Smooth muscle cell (in vitro differentiated cells): ENCODE measurements around the gene UTS2. TPM values are rescaled to one million over a fixed set of nuclear protein-coding genes. Genes with fewer than 3 reads are reported as not detected.

Experiments
- DNase-seq: peaks from one replicate; lab custom pipeline; 2025; ENCODE audit not compliant: unreplicated experiment; lab: John Stamatoyannopoulos, UW
- H2AFZ ChIP-seq: fragments of 200-600 bp; sonication (generic); 2 replicates; pipeline ENCODE4 v1.6.0; 2016; ENCODE audit warnings: antibody characterized with exemption, low read depth, mild to moderate bottlenecking
- H3F3A ChIP-seq: fragments of 200-600 bp; sonication (generic); 2 replicates; pipeline ENCODE4 v1.6.0; 2017; ENCODE audit warnings: antibody characterized with exemption, low read depth
- H3K27ac ChIP-seq: fragments of 200-600 bp; sonication (generic); 2 replicates; pipeline ENCODE4 v1.5.1; 2016; ENCODE audit warnings: low read depth, mild to moderate bottlenecking
- H3K27me3 ChIP-seq: fragments of 200-600 bp; sonication (generic); 2 replicates; pipeline ENCODE4 v1.6.1; 2016; ENCODE audit warnings: low read depth, mild to moderate bottlenecking
- H3K36me3 ChIP-seq: fragments of 200-600 bp; sonication (generic); 2 replicates; pipeline ENCODE4 v1.5.1; 2016; ENCODE audit warnings: low read depth
- H3K4me1 ChIP-seq: fragments of 200-600 bp; sonication (generic); 2 replicates; pipeline ENCODE4 v1.5.1; 2016; ENCODE audit warnings: low read depth
- H3K4me2 ChIP-seq: fragments of 200-600 bp; sonication (generic); 2 replicates; pipeline ENCODE4 v1.6.0; 2016; ENCODE audit warnings: mild to moderate bottlenecking
- H3K4me3 ChIP-seq: fragments of 200-600 bp; sonication (generic); 2 replicates; pipeline ENCODE4 v1.5.1; 2016; ENCODE audit warnings: mild to moderate bottlenecking
- H3K79me2 ChIP-seq: fragments of 200-600 bp; sonication (generic); 2 replicates; pipeline ENCODE4 v1.6.0; 2016; ENCODE audit warnings: low read depth, mild to moderate bottlenecking
- H3K9ac ChIP-seq: fragments of 200-600 bp; sonication (generic); 2 replicates; pipeline ENCODE4 v1.6.0; 2016; ENCODE audit warnings: low read depth
- H3K9me3 ChIP-seq: fragments of 200-600 bp; sonication (generic); replicated peaks from 2 replicates; pipeline ENCODE4 v1.5.1; 2016; ENCODE audit warnings: low read depth
- H4K20me1 ChIP-seq: fragments of 200-600 bp; sonication (generic); 2 replicates; pipeline ENCODE4 v1.6.0; 2016; ENCODE audit warnings: low read depth
- CTCF ChIP-seq: fragments of 200-600 bp; sonication (generic); IDR thresholded peaks from 2 replicates; pipeline ENCODE4 v1.5.1; 2017; ENCODE audit warnings: borderline replicate concordance, mild to moderate bottlenecking, antibody characterized with exemption; ENCODE audit not compliant: insufficient read depth, poor library complexity, severe bottlenecking
- WGBS: methylation state at CpG from one replicate; pipeline ENCODE4 v1.1.7; 2016; ENCODE audit warnings: low lambda C conversion rate; 5-methylcytosine and 5-hydroxymethylcytosine counted together
- polyA plus RNA-seq: library from polyadenylated mRNA; unstranded; fragments of >200 nt; fragmentation: Nextera tagmentation; extraction: Ambion mirVana; gene quantifications from 2 replicates; pipeline ENCODE4 v1.2.1, GENCODE V29; 2016
- total RNA-seq: library from RNA; depleted of rRNA; stranded (reverse); fragments of >200 nt; gene quantifications from 2 replicates; pipeline ENCODE4 v1.2.3, GENCODE V29; 2014

UTS2 gene
- total and polyA plus RNA-seq, 2 experiments from 2014 or later = not detected

DNA sequence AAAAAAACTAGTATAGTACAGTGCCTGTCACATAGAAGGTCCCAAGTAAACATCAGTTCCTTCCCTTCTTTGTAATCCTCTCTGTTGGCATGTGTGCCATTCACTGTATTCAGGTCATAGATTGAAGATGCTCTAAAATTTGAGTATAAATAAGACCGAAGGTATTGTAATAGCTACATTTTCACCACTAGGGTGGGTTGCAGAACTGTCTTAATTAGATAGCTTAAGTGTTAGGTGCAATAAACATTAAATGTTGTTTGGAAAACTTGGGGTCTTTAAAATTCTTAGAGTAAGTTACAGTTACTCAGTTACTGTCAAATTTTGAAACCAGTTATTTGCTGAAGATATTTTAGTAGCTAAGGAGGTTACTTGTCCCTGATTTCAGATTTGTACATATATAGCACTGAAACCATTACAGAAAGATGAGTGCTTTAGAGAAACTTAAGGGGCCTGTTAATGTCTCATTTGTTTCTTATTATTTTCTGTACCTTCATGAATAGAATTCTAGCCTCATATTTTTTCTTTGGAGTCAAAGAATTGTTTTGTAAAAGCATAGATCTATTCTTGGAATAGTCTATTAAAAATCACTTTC lies 44.5 kb downstream of the UTS2 start:
- Histone ChIP-seq H3K36me3 (peaks cover 11% of the 10 kb centered on the region), H3K79me2 (no peaks in the 10 kb centered on the region), H3K27ac (no peak overlapping the region), H3K9me3 (peaks cover 3% of the 10 kb centered on the region), H3K9ac (no peak overlapping the region), H2AFZ (no peak overlapping the region), H3F3A (no peaks in the 10 kb centered on the region), H3K4me2 (no peak overlapping the region), H3K4me1 (no peaks in the 10 kb centered on the region), H4K20me1 (no peaks in the 10 kb centered on the region), H3K27me3 (no peaks in the 10 kb centered on the region), H3K4me3 (no peak overlapping the region)
- 47% methylated on average over 1 of the region's 1 CpG for WGBS
- peak; percentile 55 for TF ChIP-seq CTCF
- DNase-seq = no peak

GRCh38 chr1:7805460-7805859 lies 47.4 kb downstream of the UTS2 start:
- no peak overlapping the region for H3K9ac ChIP-seq
- 96% methylated on average over 9 of the region's 9 CpGs for WGBS

More at GRCh38 chr1:7805460-7805859, 47.4 kb downstream of the UTS2 start:
- H3F3A ChIP-seq = no peaks in the 10 kb centered on the region
- H3K36me3 ChIP-seq = no peaks in the 10 kb centered on the region
- H3K4me2 ChIP-seq = no peak overlapping the region
- H4K20me1 ChIP-seq = no peaks in the 10 kb centered on the region
- H3K4me3 ChIP-seq = no peak overlapping the region
- DNase-seq = no peak
- no peak for TF ChIP-seq CTCF
- no peaks in the 10 kb centered on the region for H3K79me2 ChIP-seq
- H2AFZ ChIP-seq = no peak overlapping the region
- no peaks in the 10 kb centered on the region for H3K9me3 ChIP-seq
- no peaks in the 10 kb centered on the region for H3K27me3 ChIP-seq
- no peaks in the 10 kb centered on the region for H3K4me1 ChIP-seq
- H3K27ac ChIP-seq = no peak overlapping the region

Other genes with a start within 250 kb of the UTS2 start
- gene VAMP3, start 81.8 kb downstream of the UTS2 start, total RNA-seq = 141 and 146 TPM in 2 replicates
- 93.0 and 97.4 TPM in 2 replicates for gene VAMP3, start 81.8 kb downstream of the UTS2 start, polyA plus RNA-seq
- 13.2 and 15.5 TPM in 2 replicates for gene PER3, start 68.8 kb downstream of the UTS2 start, total RNA-seq
- 5.9 and 8.7 TPM in 2 replicates for gene PER3, start 68.8 kb downstream of the UTS2 start, polyA plus RNA-seq
- 0.09 TPM in 2 replicates for gene TNFRSF9, start 87.8 kb upstream of the UTS2 start, total RNA-seq
- 0.45 and 0.59 TPM in 2 replicates for gene TNFRSF9, start 87.8 kb upstream of the UTS2 start, polyA plus RNA-seq
- 177 and 179 TPM in 2 replicates for gene PARK7, start 108.6 kb upstream of the UTS2 start, total RNA-seq
- gene PARK7, start 108.6 kb upstream of the UTS2 start, polyA plus RNA-seq = 434 and 461 TPM in 2 replicates
- gene ERRFI1, start 173.2 kb upstream of the UTS2 start, total RNA-seq = 172 and 184 TPM in 2 replicates
- gene ERRFI1, start 173.2 kb upstream of the UTS2 start, polyA plus RNA-seq = 81.6 and 90.9 TPM in 2 replicates